Trophoblast cell (in vitro differentiated cells and primary cell): Measurements from ENCODE around the gene TPSAB1.

Experiments used
- DNase-seq, 2 donors: peaks; one replicate each; pipeline ENCODE4 v3.0.0-alpha.2; 2016
- H2AFZ ChIP-seq: 2 replicates; pipeline ENCODE4 v1.6.1; 2013; ENCODE audit warnings: low read length, moderate library complexity, mild to moderate bottlenecking; ENCODE audit not compliant: insufficient read depth, poor library complexity
- H2AK5ac ChIP-seq: 2 replicates; pipeline ENCODE4 v1.6.1; 2013; ENCODE audit warnings: mild to moderate bottlenecking, low read length
- H2BK120ac ChIP-seq: 2 replicates; pipeline ENCODE4 v1.6.1; 2013; ENCODE audit warnings: low read length, mild to moderate bottlenecking, moderate library complexity; ENCODE audit not compliant: insufficient read depth, poor library complexity
- H2BK12ac ChIP-seq: 2 replicates; pipeline ENCODE4 v1.6.1; 2013; ENCODE audit warnings: mild to moderate bottlenecking, low read length, moderate library complexity
- H2BK5ac ChIP-seq: 2 replicates; pipeline ENCODE4 v1.6.1; 2013; ENCODE audit warnings: low read length, low read depth, moderate library complexity, mild to moderate bottlenecking; ENCODE audit not compliant: poor library complexity
- H3K14ac ChIP-seq: 2 replicates; pipeline ENCODE4 v1.6.1; 2013; ENCODE audit warnings: mild to moderate bottlenecking, low read length
- H3K18ac ChIP-seq: 2 replicates; pipeline ENCODE4 v1.6.1; 2013; ENCODE audit warnings: mild to moderate bottlenecking, low read length
- H3K23ac ChIP-seq: 2 replicates; pipeline ENCODE4 v1.6.1; 2013; ENCODE audit warnings: low read length
- H3K27ac ChIP-seq: 2 replicates; pipeline ENCODE4 v1.5.1; 2013; ENCODE audit warnings: low read depth, mild to moderate bottlenecking, inconsistent platforms, low read length, moderate library complexity
- H3K27me3 ChIP-seq: 2 replicates; pipeline ENCODE4 v1.6.1; 2013; ENCODE audit warnings: inconsistent platforms, mild to moderate bottlenecking, low read length, moderate library complexity; ENCODE audit not compliant: insufficient read depth
- H3K36me3 ChIP-seq, 2 experiments: 1 replicate in 1 of 2; 2 replicates in 1 of 2; pipeline ENCODE4 v1.6.1; 2013; ENCODE audit warnings: low read length in 2 of 2, mild to moderate bottlenecking in 2 of 2, moderate library complexity in 1 of 2; ENCODE audit not compliant: insufficient read depth in 2 of 2, control insufficient read depth in 1 of 2
- H3K4ac ChIP-seq: 2 replicates; pipeline ENCODE4 v1.6.1; 2013; ENCODE audit warnings: low read depth, mild to moderate bottlenecking, low read length, moderate library complexity
- H3K4me1 ChIP-seq, 2 experiments: 1 replicate in 1 of 2; 2 replicates in 1 of 2; pipeline ENCODE4 v1.6.1; 2013; ENCODE audit warnings: low read length in 2 of 2, mild to moderate bottlenecking in 2 of 2, moderate library complexity in 1 of 2; ENCODE audit not compliant: insufficient read depth in 2 of 2, control insufficient read depth in 1 of 2
- H3K4me2 ChIP-seq: 2 replicates; pipeline ENCODE4 v1.6.1; 2013; ENCODE audit warnings: inconsistent platforms, mild to moderate bottlenecking, low read length, moderate library complexity
- H3K4me3 ChIP-seq: 2 replicates; pipeline ENCODE4 v1.5.1; 2013; ENCODE audit warnings: mild to moderate bottlenecking, low read depth, low read length, inconsistent platforms
- H3K79me1 ChIP-seq: one replicate; pipeline ENCODE4 v1.6.1; 2013; ENCODE audit warnings: low read length
- H3K79me2 ChIP-seq: 2 replicates; pipeline ENCODE4 v1.6.1; 2013; ENCODE audit warnings: low read length, mild to moderate bottlenecking; ENCODE audit not compliant: control insufficient read depth, insufficient read depth, poor library complexity
- H3K9ac ChIP-seq: 2 replicates; pipeline ENCODE4 v1.6.1; 2013; ENCODE audit warnings: mild to moderate bottlenecking, low read length
- H3K9me3 ChIP-seq: 2 replicates; pipeline ENCODE4 v1.6.1; 2013; ENCODE audit warnings: low read depth, mild to moderate bottlenecking, control low read depth, inconsistent platforms, low read length; ENCODE audit not compliant: insufficient read depth
- H4K12ac ChIP-seq: 2 replicates; pipeline ENCODE4 v1.6.1; 2013; ENCODE audit warnings: low read depth, mild to moderate bottlenecking, low read length, moderate library complexity
- H4K8ac ChIP-seq: 2 replicates; pipeline ENCODE4 v1.6.1; 2013; ENCODE audit warnings: low read depth, mild to moderate bottlenecking, low read length, moderate library complexity
- H4K91ac ChIP-seq: one replicate; pipeline ENCODE4 v1.6.1; 2013; ENCODE audit warnings: low read depth, mild to moderate bottlenecking, low read length, moderate library complexity
- WGBS: extraction: QIAGEN DNeasy Blood & Tissue Kit; methylation state at CpG from one replicate; pipeline ENCODE4 v1.1.7; 2013; ENCODE audit warnings: missing lambda C conversion rate; ENCODE audit not compliant: insufficient read length, insufficient coverage; ENCODE audit errors: extremely low coverage; 5-methylcytosine and 5-hydroxymethylcytosine counted together

Gene TPSAB1

DNA sequence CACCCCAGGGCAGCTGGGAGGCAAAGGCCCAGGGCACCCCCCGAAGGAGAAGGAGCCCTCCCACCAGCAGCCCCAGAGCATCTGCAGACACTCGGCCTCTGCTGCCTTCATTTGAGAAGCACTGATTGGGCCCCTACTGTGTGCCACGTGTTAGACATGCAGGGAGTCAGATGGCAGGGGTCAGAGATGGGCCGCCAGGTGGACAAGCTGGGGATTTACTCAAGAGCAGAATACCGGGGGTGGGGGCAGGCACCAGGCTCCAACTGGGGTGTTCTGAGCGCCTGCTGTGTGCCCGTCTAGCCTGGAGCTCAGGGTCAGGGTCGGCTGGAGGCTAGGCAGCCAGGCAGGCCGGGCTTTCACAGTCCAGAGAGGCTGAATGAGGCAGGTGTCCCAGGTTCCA is 34.2 kb upstream of the TPSAB1 start:
- H4K8ac ChIP-seq = no peak overlapping the region
- no peaks in the 10 kb centered on the region for H3K4me1 ChIP-seq
- H3K9ac ChIP-seq = no peak overlapping the region
- no CpG with 5 or more reads among the region's 9 CpGs for WGBS
- H3K14ac ChIP-seq = no peak overlapping the region
- H3K9me3 ChIP-seq = peaks cover 2% of the 10 kb centered on the region
- no peak overlapping the region for H3K27ac ChIP-seq
- H4K12ac ChIP-seq = no peak overlapping the region
- no peak overlapping the region for H2BK12ac ChIP-seq
- no peak overlapping the region for H3K4ac ChIP-seq
- H3K79me1 ChIP-seq = no peaks in the 10 kb centered on the region
- no peak overlapping the region for H2AFZ ChIP-seq
- no peak overlapping the region for H3K4me3 ChIP-seq
- no peak overlapping the region for H3K23ac ChIP-seq
- H2AK5ac ChIP-seq = no peak overlapping the region
- no peaks in the 10 kb centered on the region for H3K79me2 ChIP-seq
- no peak overlapping the region for H3K4me2 ChIP-seq
- no peaks in the 10 kb centered on the region for H3K27me3 ChIP-seq
- H3K36me3 ChIP-seq = no peaks in the 10 kb centered on the region
- H2BK120ac ChIP-seq = no peak overlapping the region
- no peak overlapping the region for H2BK5ac ChIP-seq
- no peak overlapping the region for H4K91ac ChIP-seq
- H3K18ac ChIP-seq = no peak overlapping the region
- DNase-seq = no peak

DNA sequence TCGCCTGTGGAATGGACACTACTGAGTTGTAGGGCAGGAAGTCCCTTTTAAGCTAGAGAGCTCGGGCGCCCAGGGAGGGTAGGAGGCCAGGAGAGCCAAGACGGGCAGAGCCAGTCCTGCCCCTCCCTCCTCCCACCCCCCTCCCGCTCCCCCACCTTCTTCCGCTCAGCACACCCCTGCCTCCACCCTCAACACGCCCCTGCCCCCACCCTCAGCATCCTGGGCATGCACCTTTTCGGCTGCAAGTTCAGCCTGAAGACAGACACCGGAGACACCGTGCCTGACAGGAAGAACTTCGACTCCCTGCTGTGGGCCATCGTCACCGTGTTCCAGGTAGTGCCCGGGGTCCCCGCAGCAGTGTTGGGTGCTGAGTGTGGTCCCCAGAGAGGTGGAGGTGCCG is 33.7 kb upstream of the TPSAB1 start:
- H2BK5ac ChIP-seq = no peak overlapping the region
- H3K79me1 ChIP-seq = no peaks in the 10 kb centered on the region
- H3K4ac ChIP-seq = no peak overlapping the region
- H4K8ac ChIP-seq = no peak overlapping the region
- no peak overlapping the region for H3K9ac ChIP-seq
- H3K27ac ChIP-seq = no peak overlapping the region
- no peaks in the 10 kb centered on the region for H3K36me3 ChIP-seq
- no peak overlapping the region for H3K4me2 ChIP-seq
- H2AK5ac ChIP-seq = no peak overlapping the region
- no peaks in the 10 kb centered on the region for H3K27me3 ChIP-seq
- no peak for DNase-seq
- no peaks in the 10 kb centered on the region for H3K79me2 ChIP-seq
- H3K14ac ChIP-seq = no peak overlapping the region
- H3K18ac ChIP-seq = no peak overlapping the region
- H3K9me3 ChIP-seq = peaks cover 2% of the 10 kb centered on the region
- no peak overlapping the region for H2AFZ ChIP-seq
- no peak overlapping the region for H2BK120ac ChIP-seq
- WGBS = no CpG with 5 or more reads among the region's 16 CpGs
- H4K91ac ChIP-seq = no peak overlapping the region
- H3K23ac ChIP-seq = no peak overlapping the region
- H4K12ac ChIP-seq = no peak overlapping the region
- no peak overlapping the region for H2BK12ac ChIP-seq
- H3K4me3 ChIP-seq = no peak overlapping the region
- H3K4me1 ChIP-seq = no peaks in the 10 kb centered on the region

DNA sequence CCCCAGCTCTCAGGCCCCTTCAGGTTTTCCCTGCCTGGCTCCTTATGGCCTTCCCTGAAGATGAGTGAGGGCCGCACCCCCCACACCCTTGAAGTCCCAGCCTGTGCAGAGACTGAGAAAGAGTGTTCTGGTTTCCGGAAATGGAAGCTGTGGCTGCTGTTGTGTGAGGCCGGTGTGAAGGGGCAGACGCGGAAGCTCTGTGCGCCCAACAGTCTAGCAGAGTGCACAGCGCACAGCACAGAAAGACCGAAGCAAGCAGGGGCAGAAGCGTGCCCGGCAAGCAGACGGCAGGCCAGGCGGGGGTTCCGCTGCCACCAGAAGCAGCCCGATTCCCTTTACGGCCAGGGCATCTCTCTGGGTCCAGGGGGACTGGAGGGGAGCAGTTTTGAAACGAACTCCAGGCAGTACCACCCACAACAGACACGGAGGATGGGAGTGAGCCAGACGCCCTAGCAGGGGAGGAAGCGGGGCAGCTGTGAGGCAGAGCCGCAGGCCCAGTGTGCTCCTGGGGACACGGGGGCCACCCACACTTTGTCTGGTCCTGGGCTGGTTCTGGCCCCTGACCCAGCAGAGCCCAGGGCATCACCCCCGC is 32.2 kb upstream of the TPSAB1 start:
- Histone ChIP-seq H3K9ac (no peak overlapping the region), H3K27me3 (no peaks in the 10 kb centered on the region), H3K79me2 (no peaks in the 10 kb centered on the region), H2BK5ac (no peak overlapping the region), H3K79me1 (no peaks in the 10 kb centered on the region), H2AFZ (no peak overlapping the region), H2BK120ac (no peak overlapping the region), H4K8ac (no peak overlapping the region), H4K12ac (no peak overlapping the region), H4K91ac (no peak overlapping the region), H3K9me3 (peaks cover under 1% of the 10 kb centered on the region), H3K18ac (no peak overlapping the region), H3K27ac (no peak overlapping the region), H3K4ac (no peak overlapping the region), H3K14ac (no peak overlapping the region), H3K36me3 (no peaks in the 10 kb centered on the region), H3K4me2 (no peak overlapping the region), H3K4me1 (no peaks in the 10 kb centered on the region), H2BK12ac (no peak overlapping the region), H2AK5ac (no peak overlapping the region), H3K4me3 (no peak overlapping the region), H3K23ac (no peak overlapping the region)
- no peak for DNase-seq
- no CpG with 5 or more reads among the region's 22 CpGs for WGBS

DNA sequence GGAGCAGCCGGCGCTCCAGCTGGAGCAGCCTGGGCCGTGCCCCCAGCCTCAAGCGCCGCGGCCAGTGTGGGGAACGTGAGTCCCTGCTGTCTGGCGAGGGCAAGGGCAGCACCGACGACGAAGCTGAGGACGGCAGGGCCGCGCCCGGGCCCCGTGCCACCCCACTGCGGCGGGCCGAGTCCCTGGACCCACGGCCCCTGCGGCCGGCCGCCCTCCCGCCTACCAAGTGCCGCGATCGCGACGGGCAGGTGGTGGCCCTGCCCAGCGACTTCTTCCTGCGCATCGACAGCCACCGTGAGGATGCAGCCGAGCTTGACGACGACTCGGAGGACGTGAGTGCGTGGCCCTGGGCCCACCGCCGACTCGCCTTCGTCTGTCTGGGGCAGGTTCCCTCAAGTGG is 31.4 kb upstream of the TPSAB1 start:
- no peak overlapping the region for H4K8ac ChIP-seq
- H3K36me3 ChIP-seq = no peaks in the 10 kb centered on the region
- H2AK5ac ChIP-seq = no peak overlapping the region
- no peak overlapping the region for H2BK120ac ChIP-seq
- H3K27ac ChIP-seq = no peak overlapping the region
- no peaks in the 10 kb centered on the region for H3K79me1 ChIP-seq
- H3K4me1 ChIP-seq = no peaks in the 10 kb centered on the region
- no peaks in the 10 kb centered on the region for H3K9me3 ChIP-seq
- H2BK12ac ChIP-seq = no peak overlapping the region
- no peak overlapping the region for H3K23ac ChIP-seq
- WGBS = no CpG with 5 or more reads among the region's 43 CpGs
- H3K4me3 ChIP-seq = no peak overlapping the region
- H3K4me2 ChIP-seq = no peak overlapping the region
- DNase-seq = no peak
- no peak overlapping the region for H2BK5ac ChIP-seq
- no peaks in the 10 kb centered on the region for H3K79me2 ChIP-seq
- H3K18ac ChIP-seq = no peak overlapping the region
- no peak overlapping the region for H3K4ac ChIP-seq
- H3K9ac ChIP-seq = no peak overlapping the region
- no peaks in the 10 kb centered on the region for H3K27me3 ChIP-seq
- no peak overlapping the region for H3K14ac ChIP-seq
- H4K12ac ChIP-seq = no peak overlapping the region
- H4K91ac ChIP-seq = no peak overlapping the region
- H2AFZ ChIP-seq = no peak overlapping the region
